GM12865 (cell line): ENCODE data around the gene CDK13.
A peak's percentile ranks its signal among the peaks of the same experiment; 100 is the strongest.

ENCODE experiments used
- DNase-seq: peaks from one replicate; pipeline ENCODE4 v3.0.0; 2010; ENCODE audit warnings: low read depth
- H3K4me3 ChIP-seq: 2 replicates; pipeline ENCODE4 v1.5.1; 2011; ENCODE audit warnings: mild to moderate bottlenecking, low read depth, low read length, control low read depth
- TF ChIP-seq, protein P1 (sequence below): IDR thresholded peaks from 2 replicates; pipeline ENCODE4 v1.5.1; 2011; ENCODE audit warnings: low read length, control low read depth, low read depth, inconsistent platforms; ENCODE audit not compliant: insufficient read depth; ENCODE audit errors: missing control alignments

CDK13 gene

GRCh38 chr7:40058026-40058425 is 108.0 kb downstream of the CDK13 start:
- no peak overlapping the region for H3K4me3 ChIP-seq
- DNase-seq, result no peak
- TF ChIP-seq, protein P1, sequence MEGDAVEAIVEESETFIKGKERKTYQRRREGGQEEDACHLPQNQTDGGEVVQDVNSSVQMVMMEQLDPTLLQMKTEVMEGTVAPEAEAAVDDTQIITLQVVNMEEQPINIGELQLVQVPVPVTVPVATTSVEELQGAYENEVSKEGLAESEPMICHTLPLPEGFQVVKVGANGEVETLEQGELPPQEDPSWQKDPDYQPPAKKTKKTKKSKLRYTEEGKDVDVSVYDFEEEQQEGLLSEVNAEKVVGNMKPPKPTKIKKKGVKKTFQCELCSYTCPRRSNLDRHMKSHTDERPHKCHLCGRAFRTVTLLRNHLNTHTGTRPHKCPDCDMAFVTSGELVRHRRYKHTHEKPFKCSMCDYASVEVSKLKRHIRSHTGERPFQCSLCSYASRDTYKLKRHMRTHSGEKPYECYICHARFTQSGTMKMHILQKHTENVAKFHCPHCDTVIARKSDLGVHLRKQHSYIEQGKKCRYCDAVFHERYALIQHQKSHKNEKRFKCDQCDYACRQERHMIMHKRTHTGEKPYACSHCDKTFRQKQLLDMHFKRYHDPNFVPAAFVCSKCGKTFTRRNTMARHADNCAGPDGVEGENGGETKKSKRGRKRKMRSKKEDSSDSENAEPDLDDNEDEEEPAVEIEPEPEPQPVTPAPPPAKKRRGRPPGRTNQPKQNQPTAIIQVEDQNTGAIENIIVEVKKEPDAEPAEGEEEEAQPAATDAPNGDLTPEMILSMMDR, result no peak

DNA sequence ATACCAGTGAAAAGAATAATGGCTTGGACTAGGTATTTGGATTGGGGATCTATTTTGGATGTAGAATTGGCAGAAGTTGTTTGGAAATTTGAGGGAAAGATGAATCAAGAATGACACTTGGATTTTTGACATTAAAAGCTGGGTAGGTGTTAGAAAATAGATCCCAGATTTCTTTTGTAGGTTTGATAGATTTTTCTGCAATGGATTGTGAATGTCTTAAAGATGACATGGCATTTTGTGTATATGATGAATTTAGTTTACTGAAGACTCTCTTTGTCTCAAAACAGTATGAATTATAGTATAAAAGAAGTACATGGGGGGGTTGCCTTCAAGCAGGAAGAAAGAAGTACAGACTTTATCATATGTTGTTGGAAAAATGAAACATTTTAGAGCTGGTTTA is 108.6 kb downstream of the CDK13 start:
- TF ChIP-seq, protein P1, result no peak
- DNase-seq, result no peak
- H3K4me3 ChIP-seq, result no peak overlapping the region

DNA sequence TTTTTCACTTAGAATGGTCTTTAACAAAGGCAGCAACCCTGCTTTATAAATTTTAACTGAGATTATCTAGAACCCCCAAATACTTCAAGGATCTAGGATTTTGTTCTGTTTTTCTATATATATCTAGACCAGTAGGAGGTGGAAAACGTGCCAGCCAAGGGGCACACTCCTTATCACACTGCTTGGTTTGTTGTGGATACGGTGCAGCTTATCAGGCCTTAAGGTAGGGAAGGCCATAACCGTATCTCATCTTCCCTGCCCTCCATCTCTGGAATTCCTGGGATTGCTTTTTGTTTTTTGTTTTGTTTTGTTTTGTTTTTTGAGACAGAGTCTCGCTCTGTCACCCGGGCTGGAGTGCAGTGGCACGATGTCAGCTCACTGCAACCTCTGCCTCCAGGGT is 109.0 kb downstream of the CDK13 start:
- no peak overlapping the region for H3K4me3 ChIP-seq
- TF ChIP-seq, protein P1, result no peak
- no peak for DNase-seq

DNA sequence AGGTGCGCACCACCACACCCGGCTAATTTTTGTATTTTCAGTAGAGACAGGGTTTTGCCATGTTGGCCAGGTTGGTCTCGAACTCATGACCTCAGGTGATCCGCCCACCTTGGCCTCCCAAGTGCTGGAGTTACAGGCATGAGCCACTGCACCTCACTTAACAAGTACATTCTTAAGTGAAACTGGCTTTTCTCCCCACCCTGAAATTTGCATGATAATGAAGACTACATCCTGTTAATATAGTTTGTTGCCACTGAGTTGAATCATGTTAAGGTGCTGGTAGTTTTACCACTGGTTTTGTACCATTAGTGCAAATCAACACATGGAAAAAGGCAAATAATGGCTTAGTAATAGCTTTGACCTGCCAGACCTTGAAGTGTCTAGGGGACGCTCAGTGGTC is 122.2 kb downstream of the CDK13 start:
- H3K4me3 ChIP-seq, result no peak overlapping the region
- peak; percentile 39 for DNase-seq
- TF ChIP-seq, protein P1, result no peak

- TF ChIP-seq, protein P1, result no peak
- H3K4me3 ChIP-seq, result no peak overlapping the region
These were observed 123.2 kb downstream of the CDK13 start for GRCh38 chr7:40073239-40073638.

DNA sequence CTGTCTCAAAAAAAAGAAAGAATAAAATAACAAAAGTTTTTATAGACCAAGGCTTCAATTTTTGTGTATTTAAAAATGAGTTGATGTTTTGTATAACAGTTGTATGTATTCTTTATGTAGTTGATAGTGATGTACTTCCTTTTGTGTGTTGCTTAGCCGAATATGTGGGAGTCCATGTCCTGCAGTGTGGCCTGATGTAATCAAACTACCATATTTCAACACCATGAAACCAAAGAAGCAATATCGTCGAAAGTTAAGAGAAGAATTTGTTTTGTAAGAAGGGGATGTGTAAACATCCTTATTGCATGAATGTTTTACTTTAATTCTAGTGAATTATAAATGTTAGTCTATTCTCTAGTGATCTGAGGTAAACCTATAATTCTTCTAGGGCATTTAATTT is 127.8 kb downstream of the CDK13 start:
- TF ChIP-seq, protein P1, result no peak
- DNase-seq, result no peak
- no peak overlapping the region for H3K4me3 ChIP-seq

More at GRCh38 chr7:40073239-40073638, 123.2 kb downstream of the CDK13 start:
- no peak for DNase-seq

DNA sequence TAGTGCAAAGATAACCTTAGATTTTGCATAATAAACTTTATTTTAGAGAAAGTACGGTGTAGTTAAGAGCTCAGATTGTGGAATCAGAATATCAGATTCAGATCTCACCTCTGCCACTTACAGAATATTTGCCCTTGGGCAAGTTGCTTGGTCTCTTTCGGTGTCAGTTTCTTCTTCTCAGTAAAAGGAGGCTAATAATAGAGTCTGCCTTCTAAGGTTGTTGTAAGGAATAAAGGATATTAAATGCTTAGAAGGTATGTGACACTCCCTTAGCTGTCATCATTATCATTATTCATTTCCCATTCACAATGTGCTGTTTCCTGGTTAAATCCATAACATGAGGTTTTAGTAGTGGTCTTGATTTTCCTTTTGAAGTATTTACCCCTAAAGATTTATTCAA is 142.1 kb downstream of the CDK13 start:
- TF ChIP-seq, protein P1, result no peak
- no peak overlapping the region for H3K4me3 ChIP-seq
- DNase-seq, result no peak
